ENCODE results near the gene AGO3.

The AGO3 gene

DNA sequence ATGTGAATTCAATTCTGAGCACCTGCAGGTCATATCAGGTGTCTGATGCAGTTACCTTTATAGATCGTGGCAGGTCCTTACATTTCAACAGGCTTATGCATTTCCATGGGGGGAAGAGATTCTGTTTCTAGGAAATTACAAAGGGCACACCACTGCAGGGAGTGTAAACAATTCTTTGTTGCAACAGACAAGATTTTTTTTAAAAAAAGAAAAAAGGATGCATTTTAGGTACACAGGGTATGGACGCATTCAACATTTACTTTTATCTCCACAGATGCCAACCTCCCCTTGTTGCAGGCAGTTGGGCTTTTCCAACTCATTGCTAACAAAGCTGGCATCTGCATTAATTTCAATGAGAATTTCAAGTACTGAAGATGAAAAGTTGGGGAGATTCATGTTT, 139.4 kb downstream of the AGO3 start:
- no peak overlapping the region for H3K4me3 ChIP-seq (ENCODE audit: low read depth, low read length)
- TF ChIP-seq, protein P1, sequence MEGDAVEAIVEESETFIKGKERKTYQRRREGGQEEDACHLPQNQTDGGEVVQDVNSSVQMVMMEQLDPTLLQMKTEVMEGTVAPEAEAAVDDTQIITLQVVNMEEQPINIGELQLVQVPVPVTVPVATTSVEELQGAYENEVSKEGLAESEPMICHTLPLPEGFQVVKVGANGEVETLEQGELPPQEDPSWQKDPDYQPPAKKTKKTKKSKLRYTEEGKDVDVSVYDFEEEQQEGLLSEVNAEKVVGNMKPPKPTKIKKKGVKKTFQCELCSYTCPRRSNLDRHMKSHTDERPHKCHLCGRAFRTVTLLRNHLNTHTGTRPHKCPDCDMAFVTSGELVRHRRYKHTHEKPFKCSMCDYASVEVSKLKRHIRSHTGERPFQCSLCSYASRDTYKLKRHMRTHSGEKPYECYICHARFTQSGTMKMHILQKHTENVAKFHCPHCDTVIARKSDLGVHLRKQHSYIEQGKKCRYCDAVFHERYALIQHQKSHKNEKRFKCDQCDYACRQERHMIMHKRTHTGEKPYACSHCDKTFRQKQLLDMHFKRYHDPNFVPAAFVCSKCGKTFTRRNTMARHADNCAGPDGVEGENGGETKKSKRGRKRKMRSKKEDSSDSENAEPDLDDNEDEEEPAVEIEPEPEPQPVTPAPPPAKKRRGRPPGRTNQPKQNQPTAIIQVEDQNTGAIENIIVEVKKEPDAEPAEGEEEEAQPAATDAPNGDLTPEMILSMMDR (IDR thresholded peaks at IDR 0.05; ENCODE audit: insufficient read depth, low read depth, low read length, missing control alignments), result no peak
- DNase-seq (ENCODE audit: low read depth), result no peak

DNA sequence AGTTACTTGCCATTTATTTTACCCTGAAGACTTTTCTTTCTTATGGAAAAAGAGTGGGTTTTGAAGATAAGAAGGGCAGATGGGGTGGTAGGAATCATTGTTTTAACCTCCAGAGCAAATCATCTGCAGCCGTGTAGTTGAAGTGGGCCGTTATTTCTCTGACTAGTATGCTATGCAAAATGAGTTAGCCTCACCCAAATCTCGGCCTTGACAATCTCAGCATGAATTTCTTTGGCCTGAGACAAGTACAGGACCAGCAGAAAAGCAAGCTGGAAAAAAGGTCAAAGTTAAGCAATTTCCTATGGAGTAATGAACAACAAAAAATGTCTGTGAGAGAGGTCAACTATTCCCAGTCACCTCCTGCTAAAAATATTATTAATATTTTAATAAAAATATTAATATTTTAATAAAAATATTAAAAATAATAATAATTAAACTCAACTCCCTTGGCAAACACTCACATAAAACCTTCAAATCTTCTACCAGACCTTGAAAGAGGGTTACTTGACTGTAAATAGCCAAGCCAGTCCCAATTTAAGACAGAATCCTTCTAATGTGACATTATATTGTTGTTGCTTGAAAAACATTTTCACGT, 146.2 kb downstream of the AGO3 start:
- no peak for DNase-seq (ENCODE audit: low read depth)
- TF ChIP-seq, protein P1 (IDR thresholded peaks at IDR 0.05; ENCODE audit: insufficient read depth, low read depth, low read length, missing control alignments), result no peak
- no peak overlapping the region for H3K4me3 ChIP-seq (ENCODE audit: low read depth, low read length)

DNA sequence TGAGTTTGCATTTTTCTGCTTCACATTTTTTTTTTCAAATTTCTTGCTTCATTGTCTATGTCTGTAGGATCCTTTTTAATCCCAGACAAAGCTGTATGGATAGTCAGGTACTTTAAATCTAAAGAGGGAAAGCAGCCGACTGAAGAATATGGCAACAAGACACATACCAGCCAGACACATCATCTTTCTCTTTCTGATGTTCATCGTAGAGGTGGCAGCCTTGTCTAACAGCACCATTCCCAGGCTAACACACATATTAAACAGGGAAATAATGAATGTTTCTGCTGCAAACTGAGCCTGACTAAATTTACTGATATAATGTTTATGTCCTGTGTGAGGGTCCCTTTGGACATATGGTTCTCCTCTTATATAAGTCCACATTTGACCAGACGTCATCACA, 149.3 kb downstream of the AGO3 start:
- H3K4me3 ChIP-seq (ENCODE audit: low read depth, low read length), result no peak overlapping the region
- TF ChIP-seq, protein P1 (IDR thresholded peaks at IDR 0.05; ENCODE audit: insufficient read depth, low read depth, low read length, missing control alignments), result no peak

DNA sequence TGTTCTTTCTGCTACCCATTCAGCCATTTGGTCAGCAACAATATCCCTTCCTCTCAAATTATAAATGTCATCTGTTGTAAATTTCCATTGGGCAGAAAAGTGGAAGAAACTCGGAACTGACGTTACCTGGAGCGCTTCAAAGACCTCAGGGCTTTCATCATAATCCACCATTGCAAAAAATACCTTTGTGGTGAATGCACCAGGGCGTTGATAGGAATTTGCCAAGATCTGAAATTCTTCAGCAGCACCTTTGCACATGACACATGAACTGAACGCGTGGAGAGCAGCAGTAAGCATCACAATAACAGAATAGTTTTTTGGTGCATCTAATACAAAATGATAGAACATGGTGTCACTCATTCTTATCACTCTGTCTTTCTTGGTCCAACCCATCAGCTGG, 149.9 kb downstream of the AGO3 start:
- no peak for DNase-seq (ENCODE audit: low read depth)
- H3K4me3 ChIP-seq (ENCODE audit: low read depth, low read length), result no peak overlapping the region

More for the DNA sequence above, 149.3 kb downstream of the AGO3 start:
- no peak for DNase-seq (ENCODE audit: low read depth)

DNA sequence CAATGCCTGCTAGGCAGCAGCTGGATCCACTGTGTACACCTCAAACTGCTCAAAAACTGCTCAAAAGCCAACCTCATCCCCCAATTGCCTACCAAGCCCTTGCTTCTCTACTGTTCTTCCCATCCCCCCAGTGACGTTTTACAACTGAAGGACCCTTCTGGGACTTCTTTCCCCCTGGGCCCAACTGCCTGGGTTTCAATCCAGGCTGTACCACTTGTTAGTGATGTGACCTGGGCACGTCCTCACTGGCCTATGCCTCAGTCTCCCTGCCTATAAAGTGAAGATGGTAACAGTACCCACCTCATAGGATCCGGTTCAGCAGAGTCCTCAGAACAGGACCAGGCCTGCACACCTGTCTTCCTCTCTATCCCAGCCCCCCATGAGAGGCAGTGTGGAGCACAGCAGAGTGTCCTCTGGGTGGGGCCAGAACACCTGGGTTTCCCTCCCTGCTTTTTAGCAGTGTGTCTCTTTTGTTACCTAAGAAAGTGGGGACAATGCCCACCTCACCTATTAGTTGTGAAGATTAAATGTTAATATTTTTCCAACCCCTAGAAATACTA, 151.1 kb downstream of the AGO3 start:
- TF ChIP-seq, protein P1 (IDR thresholded peaks at IDR 0.05; ENCODE audit: insufficient read depth, low read depth, low read length, missing control alignments), result no peak
- no peak overlapping the region for H3K4me3 ChIP-seq (ENCODE audit: low read depth, low read length)
- DNase-seq (ENCODE audit: low read depth), result no peak

More for the DNA sequence above, 149.9 kb downstream of the AGO3 start:
- TF ChIP-seq, protein P1 (IDR thresholded peaks at IDR 0.05; ENCODE audit: insufficient read depth, low read depth, low read length, missing control alignments), result no peak

DNA sequence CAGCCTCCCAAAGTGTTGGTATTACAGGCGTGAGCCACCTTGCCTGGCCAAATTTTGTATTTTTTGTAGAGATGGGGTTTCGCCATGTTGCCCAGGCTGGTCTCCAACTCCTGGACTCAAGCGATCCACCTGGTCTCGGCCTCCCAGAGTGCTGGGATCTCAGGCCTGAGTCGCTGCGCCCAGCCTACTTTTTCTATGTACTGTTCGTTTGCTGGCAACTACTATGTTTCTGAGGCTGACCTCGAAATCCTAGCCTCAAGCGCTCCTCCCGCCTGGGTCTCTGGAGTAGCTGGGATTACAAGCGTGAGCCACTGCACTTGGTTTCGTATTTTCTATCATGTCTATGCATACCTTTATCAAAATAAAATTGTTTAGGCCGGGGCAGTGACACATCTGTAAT, 152.3 kb downstream of the AGO3 start:
- no peak for DNase-seq (ENCODE audit: low read depth)
- H3K4me3 ChIP-seq (ENCODE audit: low read depth, low read length), result no peak overlapping the region
- TF ChIP-seq, protein P1 (IDR thresholded peaks at IDR 0.05; ENCODE audit: insufficient read depth, low read depth, low read length, missing control alignments), result no peak
